ENCODE data around the gene ARHGAP1.

Gene ARHGAP1

DNA sequence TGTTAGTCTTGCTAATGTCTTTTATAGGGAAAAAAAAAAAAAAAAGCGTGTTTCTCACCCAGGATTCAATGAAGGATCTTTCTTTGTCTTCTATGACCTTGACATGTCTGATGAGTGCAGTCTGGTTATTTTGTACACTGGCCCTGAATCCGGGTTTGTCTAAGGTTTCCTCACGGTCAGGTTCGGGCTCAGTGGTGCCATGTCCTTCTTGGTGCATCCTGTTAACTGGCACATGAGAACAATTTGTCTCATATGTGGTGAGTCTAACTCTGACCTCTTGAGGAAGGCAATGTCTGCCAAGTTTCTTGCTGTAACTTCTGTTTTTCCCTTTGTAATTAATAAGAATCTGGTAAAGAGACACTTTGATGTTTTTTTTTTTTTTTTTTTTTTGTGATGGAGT lies 31.1 kb upstream of the ARHGAP1 start:
- DNase-seq (ENCODE audit: low read depth), result no peak
- no peak overlapping the region for H3K4me3 ChIP-seq (ENCODE audit: low read depth, low read length)
- TF ChIP-seq CTCF (IDR thresholded peaks at IDR 0.05; ENCODE audit: control insufficient read depth, extremely low read depth, insufficient read depth), result no peak

DNA sequence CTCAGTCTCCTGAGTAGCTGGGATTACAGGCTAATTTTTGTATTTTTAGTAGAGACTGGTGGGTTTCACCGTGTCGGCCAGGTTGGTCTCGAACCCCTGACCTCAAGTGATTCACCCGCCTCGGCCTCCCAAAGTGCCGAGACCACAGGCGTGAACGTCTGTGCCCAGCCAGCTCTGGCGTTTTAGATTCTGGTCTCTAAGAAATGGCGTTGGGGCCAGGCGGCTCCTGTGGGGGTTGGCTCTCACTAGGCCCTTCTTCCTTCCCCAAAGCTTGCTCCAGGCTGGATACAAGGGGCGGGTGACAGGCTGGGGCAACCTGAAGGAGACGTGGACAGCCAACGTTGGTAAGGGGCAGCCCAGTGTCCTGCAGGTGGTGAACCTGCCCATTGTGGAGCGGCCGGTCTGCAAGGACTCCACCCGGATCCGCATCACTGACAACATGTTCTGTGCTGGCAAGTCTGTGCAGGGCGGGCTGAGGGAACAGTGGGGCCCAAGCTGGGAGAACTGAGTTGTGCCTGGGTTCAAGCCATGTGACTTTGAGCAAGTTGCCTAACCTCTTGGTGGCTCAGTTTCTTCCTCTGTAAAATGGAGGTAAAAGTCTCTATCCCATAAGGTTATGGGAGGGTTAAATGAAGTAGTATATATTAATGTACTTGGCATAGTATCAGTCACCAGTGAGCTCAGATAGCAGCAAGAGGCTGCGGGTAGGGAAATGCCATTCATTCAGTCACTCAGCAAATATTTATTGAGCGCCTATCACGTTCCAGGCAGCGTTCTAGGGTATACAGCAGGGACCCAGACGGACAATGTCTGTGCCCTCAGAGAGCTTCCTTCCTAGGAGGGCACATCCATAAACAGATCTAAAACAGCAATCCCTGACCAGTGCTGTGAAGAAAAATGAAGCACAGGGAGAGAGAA lies 28.9 kb upstream of the ARHGAP1 start:
- TF ChIP-seq CTCF (IDR thresholded peaks at IDR 0.05; ENCODE audit: control insufficient read depth, extremely low read depth, insufficient read depth), result no peak
- no peak for DNase-seq (ENCODE audit: low read depth)
- no peak overlapping the region for H3K4me3 ChIP-seq (ENCODE audit: low read depth, low read length)

- no peak for TF ChIP-seq CTCF (IDR thresholded peaks at IDR 0.05; ENCODE audit: control insufficient read depth, extremely low read depth, insufficient read depth)
- DNase-seq (ENCODE audit: low read depth), result no peak
These were observed 28.2 kb upstream of the ARHGAP1 start for GRCh38 chr11:46728659-46729040.

GRCh38 chr11:46727952-46728658 lies 27.7 kb upstream of the ARHGAP1 start:
- TF ChIP-seq CTCF (IDR thresholded peaks at IDR 0.05; ENCODE audit: control insufficient read depth, extremely low read depth, insufficient read depth), result no peak
- no peak overlapping the region for H3K4me3 ChIP-seq (ENCODE audit: low read depth, low read length)
- no peak for DNase-seq (ENCODE audit: low read depth)

More at GRCh38 chr11:46728659-46729040, 28.2 kb upstream of the ARHGAP1 start:
- no peak overlapping the region for H3K4me3 ChIP-seq (ENCODE audit: low read depth, low read length)

DNA sequence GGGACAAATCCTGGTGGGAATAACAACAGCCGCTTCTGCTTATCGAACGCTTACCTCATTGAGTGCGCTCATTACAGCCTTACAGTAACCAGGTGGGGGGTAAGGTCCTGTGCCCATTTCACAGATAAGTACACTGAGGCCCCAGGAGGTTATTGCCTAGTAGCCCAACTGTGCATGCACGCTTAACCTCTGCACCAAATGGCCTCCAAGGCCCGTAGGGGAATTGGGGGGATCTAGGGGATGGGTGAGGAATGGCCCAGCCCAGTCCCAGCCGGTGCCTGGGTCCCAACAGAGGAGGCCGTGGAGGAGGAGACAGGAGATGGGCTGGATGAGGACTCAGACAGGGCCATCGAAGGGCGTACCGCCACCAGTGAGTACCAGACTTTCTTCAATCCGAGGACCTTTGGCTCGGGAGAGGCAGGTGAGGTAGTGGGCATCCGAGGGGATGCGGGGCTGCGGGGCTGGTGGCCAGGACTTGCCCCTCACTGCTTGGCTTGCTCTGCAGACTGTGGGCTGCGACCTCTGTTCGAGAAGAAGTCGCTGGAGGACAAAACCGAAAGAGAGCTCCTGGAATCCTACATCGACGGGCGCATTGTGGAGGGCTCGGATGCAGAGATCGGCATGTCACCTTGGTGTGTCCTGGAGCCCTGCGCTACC lies 25.9 kb upstream of the ARHGAP1 start:
- TF ChIP-seq CTCF (IDR thresholded peaks at IDR 0.05; ENCODE audit: control insufficient read depth, extremely low read depth, insufficient read depth), result no peak
- no peak for DNase-seq (ENCODE audit: low read depth)
- no peak overlapping the region for H3K4me3 ChIP-seq (ENCODE audit: low read depth, low read length)

DNA sequence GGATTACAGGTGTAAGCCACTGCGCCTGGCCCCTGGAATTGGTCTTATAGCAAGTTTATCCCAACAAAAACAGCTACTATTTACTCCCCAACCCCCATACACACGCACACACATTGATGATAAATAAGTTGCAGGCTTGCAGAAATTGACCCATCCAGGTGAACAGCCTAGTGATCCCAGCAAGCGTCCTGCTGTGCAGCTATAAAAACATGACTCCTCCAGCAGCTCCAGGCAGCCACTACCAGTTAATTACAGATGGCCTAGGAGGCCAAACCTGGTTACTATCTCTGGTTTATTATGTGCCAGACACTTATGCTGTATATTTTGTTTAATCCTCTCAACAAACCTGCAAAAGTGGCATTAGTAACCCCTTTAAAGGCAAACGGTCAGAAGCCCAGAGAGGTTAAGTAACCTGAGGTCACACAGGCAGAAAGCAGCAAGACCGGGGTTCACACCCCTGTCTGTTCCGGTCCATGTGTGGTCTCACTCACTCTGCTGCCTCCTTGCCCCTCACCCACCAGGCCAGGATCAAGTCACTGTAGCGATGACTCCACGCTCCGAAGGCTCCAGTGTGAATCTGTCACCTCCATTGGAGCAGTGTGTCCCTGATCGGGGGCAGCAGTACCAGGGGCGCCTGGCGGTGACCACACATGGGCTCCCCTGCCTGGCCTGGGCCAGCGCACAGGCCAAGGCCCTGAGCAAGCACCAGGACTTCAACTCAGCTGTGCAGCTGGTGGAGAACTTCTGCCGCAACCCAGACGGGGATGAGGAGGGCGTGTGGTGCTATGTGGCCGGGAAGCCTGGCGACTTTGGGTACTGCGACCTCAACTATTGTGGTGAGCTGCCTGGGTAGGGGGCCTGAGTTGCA lies 25.2 kb upstream of the ARHGAP1 start:
- DNase-seq (ENCODE audit: low read depth), result no peak
- no peak overlapping the region for H3K4me3 ChIP-seq (ENCODE audit: low read depth, low read length)
- no peak for TF ChIP-seq CTCF (IDR thresholded peaks at IDR 0.05; ENCODE audit: control insufficient read depth, extremely low read depth, insufficient read depth)

Data from LNCaP clone FGC (cell line).